GM18499 (cell line): ENCODE data around the gene CXCL3.

Experiments
- ATAC-seq: cut with Tn5 transposase; IDR thresholded peaks from one replicate; pipeline ENCODE4 v1.9.1; 2021; ENCODE audit warnings: moderate number of reproducible peaks; ENCODE audit not compliant: insufficient read depth, unreplicated experiment

CXCL3 gene

DNA sequence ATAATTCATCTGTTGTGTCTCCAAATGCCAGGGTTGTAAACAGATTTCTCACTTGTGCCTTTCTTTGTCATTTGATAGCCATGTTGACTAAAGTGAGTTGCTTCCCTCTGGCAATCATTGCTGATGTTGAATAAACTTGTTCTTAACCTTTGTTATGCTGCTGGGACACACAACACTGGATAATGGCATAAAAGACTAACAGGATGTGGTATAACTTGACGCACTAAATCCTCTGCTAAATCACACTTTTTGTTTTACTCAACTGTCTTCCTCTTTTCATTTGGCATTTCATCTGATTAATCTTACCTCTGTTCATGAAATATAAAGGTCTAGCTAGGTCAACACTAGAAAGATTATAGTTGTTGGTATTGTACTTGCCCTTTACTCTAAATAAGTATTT is 22.4 kb downstream of the CXCL3 start:
- ATAC-seq, result no peak

DNA sequence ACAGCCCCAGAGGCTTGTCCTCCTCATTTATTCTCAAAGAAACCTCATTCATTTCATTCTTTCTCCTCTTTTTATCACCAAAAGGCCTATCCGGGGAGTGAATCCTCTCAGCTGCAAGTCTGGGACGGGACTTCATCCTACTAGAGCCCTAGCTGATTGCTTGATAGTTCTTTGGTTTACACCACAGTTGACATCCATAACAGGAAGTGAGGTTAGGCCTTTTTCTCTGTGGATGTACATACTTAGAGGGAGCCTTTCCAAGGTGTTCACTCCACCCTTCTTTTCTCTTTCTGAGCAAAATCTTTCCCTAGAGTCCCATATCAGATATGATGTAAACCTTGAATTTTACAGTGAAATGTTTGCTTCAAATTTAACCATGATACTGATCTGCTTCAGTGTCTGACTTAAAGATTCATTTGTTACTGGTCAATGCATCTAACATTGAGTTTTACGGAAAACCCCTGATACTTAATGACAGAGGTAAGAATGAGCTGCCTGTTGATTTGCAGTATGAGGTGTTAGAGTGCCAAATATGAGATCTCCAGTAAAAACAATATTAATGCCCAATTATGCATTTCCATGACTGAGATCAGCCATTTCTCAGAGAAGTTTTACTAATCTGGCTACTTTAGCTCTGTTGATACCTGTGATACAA is 23.2 kb downstream of the CXCL3 start:
- no peak for ATAC-seq

DNA sequence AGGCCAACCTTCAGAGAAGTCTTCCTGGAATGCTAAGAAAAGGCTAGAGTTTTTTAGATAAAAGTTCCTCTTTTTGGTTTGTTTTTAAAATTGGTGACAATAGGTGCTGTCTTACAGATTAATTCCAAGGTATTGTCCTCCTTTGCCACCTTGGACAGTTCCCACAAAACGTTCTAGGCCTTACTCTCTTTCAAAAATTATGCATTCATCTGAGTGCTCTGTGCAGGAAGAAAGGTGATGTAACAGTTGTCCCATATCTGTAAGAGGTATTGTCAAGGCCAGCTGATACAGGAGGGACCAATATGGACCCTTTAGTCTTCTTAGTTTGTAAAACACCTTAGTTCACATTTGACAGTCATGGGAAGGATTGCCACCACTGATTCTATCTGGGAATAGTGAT is 24.2 kb downstream of the CXCL3 start:
- ATAC-seq, result no peak

DNA sequence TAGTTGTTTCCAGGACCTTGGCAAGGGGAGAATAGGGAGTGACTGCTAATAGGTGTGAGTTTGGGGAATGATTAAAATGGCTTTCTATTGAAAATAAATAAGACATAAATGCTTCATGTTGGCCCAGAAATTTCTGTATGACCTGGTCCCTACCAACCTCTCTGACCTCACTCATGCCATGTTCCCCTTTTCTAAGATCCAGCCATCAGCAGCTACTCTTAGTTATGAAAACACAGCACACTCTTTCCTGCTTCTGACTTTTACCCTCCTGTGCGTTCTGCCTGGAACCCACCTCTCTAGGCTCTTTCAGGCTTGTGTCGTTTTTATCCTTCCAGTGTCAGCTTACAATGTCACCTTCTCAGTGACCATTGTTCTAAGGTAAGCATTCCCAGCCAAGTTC is 25.2 kb downstream of the CXCL3 start:
- no peak for ATAC-seq

DNA sequence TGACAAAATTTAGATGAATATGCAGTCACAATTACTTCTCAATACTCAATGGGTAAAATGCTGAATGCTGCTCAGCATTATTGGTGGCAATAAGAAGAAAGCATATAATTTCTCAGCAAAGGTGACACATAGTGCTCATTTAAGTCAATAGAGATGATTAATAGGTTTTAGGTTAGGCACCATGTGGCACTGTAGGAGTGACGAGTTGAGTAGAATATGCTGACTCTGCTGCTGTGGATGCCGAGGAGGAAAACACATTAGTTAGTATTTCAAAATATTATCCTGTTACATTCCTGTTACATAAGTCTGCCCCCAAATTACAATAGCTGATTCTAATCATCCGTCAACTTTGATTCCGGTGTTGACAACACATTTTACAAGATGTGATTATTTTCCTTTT is 26.4 kb downstream of the CXCL3 start:
- no peak for ATAC-seq

DNA sequence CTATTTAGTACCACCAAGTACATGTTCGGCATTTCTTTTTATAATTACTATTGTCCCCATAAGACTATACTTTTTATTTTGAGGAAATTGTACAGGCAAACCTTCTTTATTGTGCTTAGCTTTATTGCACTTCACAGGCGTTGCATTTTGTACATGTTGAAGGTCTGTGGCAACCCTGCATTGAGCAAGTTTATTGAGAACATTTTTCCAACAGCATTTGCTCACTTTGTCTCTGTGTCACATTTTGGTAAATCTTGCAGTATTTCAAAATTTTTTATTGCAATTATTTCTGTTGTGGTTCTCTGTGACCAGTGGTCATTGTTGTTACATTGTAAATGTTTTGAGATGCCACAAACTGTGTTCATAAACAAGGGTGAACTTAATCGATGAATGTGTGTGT is 29.2 kb downstream of the CXCL3 start:
- no peak for ATAC-seq

DNA sequence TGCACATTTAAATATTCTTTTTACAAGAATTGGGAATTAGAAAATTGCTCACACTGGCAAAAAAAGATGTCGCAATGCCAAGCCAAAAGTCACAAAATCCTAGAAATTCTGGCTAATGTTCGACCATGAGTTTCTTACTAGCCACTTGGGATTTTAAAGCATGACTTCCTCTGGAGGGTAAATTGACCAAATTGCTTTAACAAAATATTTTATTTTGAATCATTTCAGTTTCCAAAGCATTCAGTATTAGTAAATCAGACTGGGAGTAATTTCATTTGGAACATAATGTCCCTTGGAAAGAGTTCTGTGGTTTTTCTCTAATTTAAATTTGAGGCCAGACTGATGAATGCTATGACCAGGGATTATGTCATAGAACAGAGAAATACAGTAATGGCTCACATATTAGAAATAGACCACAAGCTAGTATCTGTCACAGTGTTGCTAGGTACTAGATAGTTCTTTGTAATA is 32.4 kb downstream of the CXCL3 start:
- ATAC-seq, result no peak

DNA sequence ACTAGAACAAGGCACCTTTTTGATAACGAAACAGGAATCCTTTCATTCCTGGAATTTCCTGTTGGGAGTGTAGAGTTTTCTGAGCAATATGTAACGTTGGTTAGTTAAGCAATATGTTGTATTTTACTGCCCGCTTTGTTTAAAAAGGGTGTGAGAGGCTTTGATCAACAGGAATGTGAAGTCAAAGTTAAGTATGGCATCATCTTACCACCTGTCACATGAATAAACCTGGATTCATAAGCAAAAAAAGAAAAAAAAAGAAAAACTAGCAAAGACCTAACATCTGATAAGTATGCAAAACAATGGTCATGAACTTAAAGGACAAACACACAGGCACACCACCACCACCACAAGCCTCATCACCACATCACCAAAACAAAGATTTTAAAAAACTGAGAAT is 33.0 kb downstream of the CXCL3 start:
- ATAC-seq, result no peak

DNA sequence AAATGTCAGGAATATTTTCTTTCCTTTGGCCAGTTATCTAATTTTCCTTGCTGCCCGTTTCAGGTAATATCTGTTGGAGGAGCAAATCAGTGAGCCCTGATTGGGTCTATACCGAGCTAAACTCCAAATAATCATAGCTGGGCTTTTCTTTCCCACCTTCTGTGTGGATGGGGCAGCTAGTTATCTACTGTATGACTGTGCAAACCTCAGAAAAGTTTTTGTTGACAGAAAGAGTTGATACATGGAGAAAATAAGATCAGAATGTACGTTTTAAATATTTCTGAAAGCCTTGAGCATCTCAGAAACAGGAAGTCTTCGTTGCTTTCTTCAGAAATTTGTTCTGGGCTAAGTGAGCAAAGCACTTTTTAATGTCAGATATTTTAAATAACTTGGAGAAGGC is 33.8 kb downstream of the CXCL3 start:
- ATAC-seq, result no peak

DNA sequence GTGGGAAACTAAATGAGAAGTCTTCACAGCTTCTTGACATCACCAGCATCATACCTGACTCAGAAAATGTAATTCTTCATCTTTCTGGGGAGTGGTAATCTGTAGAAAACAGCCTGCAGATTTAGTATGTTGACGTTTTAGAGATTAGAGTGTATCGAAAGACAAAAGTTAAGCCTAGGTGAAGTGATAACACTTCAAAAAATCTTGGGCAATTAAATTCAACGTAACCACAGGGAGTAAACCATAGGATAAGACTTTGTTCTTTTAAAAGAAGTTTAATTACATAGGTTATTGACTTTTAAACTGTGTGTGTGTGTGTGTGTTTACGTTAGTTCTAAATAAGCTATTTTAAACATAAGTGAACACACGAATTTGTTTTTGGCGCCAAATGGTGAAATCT is 38.2 kb downstream of the CXCL3 start:
- no peak for ATAC-seq

DNA sequence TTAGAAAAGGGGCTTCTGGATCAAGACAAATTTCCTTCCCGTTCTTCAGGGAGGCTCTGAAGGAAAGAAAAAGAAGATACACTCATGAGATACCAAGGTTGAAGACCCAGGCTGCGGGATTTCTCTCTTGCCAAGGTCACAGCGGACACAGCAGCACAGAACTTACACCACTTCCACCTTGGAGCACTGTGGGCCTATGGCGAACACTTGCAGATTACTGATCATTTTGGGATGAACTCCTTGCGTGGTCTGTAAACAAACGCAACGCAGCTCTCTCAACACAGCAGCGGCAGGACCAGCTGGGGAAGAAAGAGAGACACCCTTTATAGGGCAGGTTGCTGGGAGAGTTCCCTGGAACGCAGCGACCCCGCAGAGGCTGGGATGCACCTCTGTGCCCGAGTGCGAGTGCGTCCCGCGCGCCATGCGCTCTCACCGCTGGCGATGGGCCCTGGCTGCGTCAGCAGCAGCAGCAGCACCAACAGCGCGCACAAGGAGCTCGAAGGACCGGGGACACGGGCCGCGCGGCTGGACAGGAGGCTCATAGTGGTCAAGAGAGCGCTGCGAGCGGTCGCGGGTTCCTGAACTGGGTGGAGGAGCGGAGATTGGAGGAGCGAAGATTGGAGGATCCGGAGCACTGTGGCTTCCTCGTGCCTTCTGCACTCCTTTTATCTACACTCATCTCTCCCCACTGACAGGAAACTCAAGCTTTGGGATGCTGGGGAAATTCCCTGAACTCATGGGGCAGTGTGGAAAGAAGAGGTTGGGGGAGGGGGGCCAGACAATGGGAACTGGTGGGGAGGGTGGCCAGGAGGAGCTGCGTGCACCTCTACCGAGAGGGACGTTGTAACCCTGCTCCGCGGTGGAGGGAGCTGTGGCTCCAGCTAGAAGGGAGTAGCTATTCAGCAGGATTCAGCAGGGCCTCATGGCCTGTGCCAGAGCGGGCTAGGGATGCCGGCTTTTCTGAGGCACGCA is 40.2 kb downstream of the CXCL3 start, which contains the start of gene CXCL5:
CXCL5 (minus strand) TSS at position 638 of the 972 bp plus-strand sequence; CDS start at position 542, 96 bp downstream.
- no peak for ATAC-seq

DNA sequence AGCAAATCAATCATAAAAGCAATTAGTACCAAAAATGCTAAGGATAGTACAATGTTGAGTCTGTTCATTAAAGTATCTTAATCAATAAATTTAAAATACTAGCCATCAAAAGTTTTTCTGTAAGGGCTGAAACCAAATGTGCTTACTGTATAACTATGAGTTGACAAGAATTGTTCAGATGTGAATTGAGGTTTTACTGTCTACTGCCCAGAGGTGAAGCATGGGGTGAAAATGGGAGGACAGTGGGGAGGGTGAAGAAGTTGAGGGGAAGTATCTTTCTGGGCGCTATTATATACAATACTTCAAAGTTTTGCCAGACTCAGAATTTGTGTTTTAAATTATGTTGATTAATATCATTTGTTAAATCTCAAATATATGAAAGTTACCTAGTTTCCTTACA is 46.4 kb downstream of the CXCL3 start:
- no peak for ATAC-seq

DNA sequence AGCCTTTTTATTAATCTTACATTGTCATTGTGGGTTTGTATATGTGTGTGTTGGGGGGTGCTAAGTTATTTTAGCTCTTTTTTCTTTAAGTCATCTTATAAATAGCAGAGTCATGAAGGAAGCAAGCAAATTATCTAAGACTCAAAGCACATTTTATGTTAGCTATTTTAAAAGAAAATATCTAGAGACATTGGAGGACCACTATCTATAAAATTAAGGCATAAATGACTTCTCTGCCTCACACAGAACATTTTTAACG is 46.8 kb downstream of the CXCL3 start:
- ATAC-seq, result no peak

DNA sequence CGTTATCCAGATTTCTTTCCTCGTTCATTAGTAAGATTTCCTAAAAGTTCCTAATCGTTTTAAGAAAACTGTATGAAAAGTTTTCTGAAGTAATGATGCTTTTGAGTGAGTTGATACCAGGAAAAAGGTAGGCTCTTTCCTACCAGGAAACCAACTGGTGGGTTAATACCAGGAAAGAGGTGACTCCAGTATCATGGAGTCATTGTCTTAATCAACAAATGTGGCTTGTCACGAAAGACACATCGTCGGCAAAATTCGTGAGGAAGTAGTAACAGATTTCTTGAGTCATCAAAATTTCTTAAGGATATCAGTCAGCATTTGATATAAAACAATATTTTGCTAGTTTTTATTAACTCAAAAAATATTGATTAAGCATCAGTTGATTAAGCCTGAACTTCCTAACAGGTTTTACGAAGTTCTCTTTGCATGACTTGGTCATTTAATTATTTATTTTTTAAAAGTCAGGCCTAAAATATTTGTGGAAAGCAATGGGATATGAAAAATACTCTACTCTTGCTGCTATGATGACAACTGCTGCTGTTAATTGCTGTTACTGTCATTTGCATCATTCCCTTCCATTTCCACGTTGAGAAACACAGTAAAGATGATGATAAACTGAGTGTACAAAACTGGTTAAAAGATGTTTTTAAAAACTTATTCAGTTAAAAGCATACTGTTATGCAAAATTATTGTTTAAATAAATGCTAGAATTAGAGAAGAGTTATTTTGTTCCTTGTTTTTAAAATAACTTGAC is 47.3 kb downstream of the CXCL3 start:
- no peak for ATAC-seq

DNA sequence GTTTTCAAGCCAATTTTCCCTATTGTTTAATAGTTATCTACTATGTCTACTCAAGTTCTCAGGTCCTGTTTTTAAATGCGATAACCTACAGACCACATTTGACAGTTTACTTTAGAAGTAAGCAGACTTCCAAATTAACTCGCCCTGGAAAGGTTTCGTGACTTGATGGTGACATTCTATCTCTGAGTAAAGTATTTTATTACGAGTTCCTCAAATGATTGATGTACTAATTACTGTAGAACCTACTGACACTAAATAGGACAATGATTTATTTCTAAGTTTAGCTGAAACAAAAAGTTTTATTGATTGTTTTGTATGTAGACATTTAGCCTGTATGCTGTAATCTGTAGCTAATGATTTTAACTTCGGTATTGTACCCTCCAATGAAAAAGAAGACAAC is 48.6 kb downstream of the CXCL3 start:
- no peak for ATAC-seq

DNA sequence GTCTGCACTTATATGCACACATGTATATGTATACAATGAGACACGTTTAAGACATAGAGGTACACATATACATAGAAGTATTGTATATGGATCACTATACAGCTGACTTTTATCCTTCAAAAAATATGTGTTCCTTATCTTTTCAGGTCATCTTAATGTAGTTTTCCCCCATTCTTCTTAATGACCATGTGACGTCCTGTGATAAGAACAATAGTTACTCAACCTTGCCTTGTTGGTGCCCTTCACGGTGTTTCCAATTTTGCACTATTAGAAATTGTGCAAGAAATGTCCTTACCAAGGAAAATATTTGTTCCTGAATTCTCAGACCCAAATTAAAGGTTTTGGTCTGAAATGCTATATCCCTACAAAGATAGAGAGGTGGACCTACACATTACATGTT is 49.5 kb downstream of the CXCL3 start:
- ATAC-seq, result no peak

DNA sequence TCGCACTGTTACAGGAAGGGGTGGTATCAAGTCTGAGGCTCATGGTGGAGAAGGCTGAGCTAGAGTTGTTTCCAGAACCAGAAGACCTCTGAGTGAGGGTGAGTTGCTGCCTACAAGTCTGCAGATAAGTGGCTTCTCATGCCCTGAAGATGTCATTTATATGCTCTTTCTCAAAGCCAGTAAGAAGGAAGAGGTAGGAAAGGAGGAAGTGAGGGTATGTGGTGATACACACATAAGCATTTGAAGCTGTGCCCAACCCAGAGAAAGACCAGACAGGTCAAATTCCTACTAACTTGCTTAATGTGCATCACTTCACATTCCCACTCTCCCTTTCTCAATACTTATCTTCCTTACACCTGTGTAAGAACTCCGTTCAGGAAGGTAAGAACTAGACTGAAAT is 50.4 kb downstream of the CXCL3 start, which contains the start of gene PPBP:
PPBP (minus strand) TSS at position 130 of the 400 bp plus-strand sequence; CDS start at position 43, 87 bp downstream.
- no peak for ATAC-seq
